ENCODE results near the gene CHSY1.

DNA sequence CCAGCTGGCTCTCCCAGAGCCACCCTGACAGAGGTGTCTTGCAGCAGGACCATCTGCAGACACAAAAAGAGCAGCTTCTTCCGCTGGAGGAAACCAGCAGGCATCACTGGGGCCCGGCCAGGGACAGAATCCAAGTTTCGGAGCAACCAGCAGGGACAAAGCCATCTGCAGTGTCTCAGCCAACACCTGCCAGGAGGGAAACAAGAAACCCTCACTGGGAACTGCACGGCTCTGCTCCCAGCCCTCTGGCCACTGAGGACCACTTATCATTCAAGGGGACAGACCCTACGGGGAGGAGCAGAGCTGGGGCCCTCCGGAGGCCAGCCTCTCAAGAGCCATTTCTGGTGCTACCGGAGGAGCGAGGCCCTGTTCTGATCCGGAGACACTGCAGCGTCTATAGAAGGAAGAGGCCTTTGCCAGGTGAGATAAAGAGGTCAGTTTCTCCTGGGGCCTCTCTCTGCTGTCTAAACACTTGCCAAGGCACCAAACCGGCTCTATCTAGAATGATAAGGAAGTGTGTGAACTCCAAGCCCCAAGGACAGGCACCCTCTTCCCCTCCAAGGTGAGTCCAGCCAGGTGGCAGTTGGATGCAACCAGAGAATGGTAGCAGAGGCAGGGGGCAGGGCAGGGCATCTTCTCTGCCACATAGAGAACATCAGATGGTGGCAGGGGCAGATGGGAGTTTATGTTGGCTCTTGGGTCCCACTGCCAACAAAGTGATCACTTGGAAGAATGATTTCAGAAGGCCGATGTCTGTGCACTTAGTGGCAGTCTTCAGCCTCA is 89.0 kb downstream of the CHSY1 start:
- no peak for TF ChIP-seq POLR2A (IDR thresholded peaks at IDR 0.05)
- TF ChIP-seq, protein P1, sequence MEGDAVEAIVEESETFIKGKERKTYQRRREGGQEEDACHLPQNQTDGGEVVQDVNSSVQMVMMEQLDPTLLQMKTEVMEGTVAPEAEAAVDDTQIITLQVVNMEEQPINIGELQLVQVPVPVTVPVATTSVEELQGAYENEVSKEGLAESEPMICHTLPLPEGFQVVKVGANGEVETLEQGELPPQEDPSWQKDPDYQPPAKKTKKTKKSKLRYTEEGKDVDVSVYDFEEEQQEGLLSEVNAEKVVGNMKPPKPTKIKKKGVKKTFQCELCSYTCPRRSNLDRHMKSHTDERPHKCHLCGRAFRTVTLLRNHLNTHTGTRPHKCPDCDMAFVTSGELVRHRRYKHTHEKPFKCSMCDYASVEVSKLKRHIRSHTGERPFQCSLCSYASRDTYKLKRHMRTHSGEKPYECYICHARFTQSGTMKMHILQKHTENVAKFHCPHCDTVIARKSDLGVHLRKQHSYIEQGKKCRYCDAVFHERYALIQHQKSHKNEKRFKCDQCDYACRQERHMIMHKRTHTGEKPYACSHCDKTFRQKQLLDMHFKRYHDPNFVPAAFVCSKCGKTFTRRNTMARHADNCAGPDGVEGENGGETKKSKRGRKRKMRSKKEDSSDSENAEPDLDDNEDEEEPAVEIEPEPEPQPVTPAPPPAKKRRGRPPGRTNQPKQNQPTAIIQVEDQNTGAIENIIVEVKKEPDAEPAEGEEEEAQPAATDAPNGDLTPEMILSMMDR (IDR thresholded peaks at IDR 0.05) = no peak

Data from heart left ventricle (tissue), 13 donors.